Measurements from ENCODE around the gene NDUFAF7.
"Not testable (repeated sequence)": the region's sequence is repeated elsewhere in the genome, so short reads cannot be mapped to it uniquely, and the experiment has no call there.

NDUFAF7 gene

DNA sequence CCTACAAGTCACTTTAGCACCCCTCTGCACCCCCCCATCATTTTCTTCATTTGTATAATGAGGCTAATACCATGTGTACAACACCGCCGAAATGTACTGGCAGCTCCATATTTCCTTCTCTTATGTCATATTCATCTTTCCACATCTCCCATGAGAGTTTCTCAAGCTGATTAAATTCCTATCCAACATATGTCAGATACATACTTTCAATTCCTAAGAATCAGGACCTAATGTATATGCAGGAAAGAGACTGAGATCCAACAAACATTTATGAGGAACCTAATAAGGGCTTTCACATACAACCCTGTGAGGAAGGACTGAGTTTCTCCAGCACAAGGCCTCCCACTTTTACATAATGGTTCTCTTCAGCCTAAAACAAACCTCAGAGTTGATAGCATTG lies 51.3 kb downstream of the NDUFAF7 start:
- DNase-seq (ENCODE audit: low spot score), result no peak

DNA sequence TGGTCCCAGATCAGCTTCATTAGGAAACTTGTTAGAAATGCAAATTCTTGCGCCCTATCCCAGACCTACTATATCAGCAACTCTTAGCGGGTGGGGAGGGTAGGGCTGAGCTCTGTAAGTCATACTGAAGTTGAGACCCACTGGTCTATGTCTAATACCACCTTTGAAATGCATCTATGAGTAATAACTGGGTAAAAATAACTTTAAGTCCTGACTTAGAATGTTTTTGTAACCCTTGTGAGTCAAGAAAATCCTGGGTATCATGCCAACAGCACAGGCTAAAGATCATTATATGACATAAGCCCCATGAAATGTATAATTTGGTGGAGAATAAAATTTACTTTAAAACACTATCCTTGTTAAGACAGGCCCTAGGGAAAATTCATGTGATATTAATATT lies 51.7 kb downstream of the NDUFAF7 start:
- no peak for DNase-seq (ENCODE audit: low spot score)

DNA sequence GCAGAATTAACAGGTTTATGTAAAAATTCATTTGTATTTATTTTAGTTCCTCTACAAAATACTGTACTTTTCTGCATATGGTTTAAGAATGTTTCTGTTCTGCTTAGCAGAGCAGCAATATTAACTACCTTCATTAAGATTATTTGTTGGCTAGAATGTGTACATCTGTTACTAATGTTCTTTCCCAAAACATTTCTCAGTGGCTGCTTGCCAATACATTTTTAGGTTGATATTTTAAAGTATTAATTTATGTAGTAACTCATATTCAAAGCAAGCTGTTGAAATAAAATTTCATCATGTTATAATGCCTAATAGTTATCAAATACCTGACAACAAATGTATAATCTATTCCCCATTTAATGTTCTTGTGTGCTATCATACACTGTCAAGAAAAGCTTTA lies 52.9 kb downstream of the NDUFAF7 start:
- no peak for DNase-seq (ENCODE audit: low spot score)

DNA sequence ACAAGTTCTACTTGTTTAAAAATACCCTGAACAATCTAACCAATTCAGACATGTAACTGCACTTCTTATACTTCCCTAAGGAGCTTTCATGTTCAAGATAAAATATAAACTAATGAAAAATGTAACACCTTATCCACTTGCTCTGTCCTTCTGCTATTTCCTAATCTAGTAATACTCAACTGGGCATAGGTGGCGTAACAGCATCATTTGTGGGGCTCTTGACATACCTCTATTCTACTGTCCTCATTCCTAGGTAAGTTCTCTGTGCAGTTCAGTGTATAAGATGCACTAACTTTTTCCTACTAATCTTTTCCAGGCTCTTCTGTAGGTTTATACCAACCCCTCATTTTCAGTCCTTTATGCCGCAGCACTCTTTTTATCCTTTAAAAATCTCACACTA lies 56.5 kb downstream of the NDUFAF7 start:
- DNase-seq (ENCODE audit: low spot score), result no peak

DNA sequence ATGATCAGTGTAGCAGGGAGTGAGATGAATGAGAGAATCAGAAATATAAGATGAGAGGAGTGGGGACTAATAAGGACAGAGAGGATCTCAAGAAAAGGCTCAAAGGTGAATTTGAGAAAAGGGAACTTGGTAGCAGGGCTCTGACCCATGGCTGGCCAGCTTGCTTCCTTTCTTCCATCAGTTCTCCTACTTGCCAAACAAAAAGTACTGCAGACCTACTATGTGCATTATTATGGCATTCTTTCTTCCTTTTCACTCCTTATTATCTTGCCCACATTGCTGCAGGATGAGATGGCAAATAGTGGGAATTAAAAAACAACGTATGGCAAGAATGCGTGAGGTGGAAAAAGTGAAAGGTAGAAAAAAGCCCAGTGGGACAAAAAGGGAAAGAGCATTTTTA lies 60.2 kb downstream of the NDUFAF7 start:
- no peak for DNase-seq (ENCODE audit: low spot score)

- DNase-seq (ENCODE audit: low spot score), result not testable (repeated sequence)
Observed at GRCh38 chr2:37294858-37295257, 63.4 kb downstream of the NDUFAF7 start.

- no peak for DNase-seq (ENCODE audit: low spot score)
Observed at GRCh38 chr2:37295469-37296073, 64.1 kb downstream of the NDUFAF7 start.

DNA sequence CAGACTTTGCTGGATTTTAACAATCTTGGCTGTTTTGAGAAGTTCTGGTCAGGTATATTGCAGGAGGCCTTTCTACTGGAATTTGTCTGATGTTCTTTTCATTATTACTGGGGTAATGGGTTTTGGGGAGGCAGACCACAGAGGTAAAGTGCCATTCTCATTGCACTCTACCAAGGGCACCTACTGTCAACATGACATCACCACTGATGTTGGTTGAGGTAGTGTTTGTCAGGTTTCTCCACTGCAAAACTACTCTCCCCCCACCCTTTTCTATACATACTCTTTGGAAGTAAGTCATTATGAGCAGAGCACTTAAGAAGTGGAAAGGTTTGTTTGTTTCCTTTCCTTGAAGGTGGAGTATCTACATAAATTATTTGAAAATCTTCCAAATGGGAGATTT lies 66.2 kb downstream of the NDUFAF7 start:
- DNase-seq (ENCODE audit: low spot score), result no peak
